ENCODE data around the gene SRGAP3. TPM values are rescaled to one million over a fixed set of nuclear protein-coding genes. Genes with fewer than 3 reads are reported as not detected.

The SRGAP3 gene
- total RNA-seq, 3 donors from 2014 or later, result 0.27 to 2.0 (median 0.42) TPM

GRCh38 chr3:9246189-9246588, 3.3 kb downstream of the SRGAP3 start:
- no peak overlapping the region for H3K4me3 Mint-ChIP-seq
- peaks cover 3% of the 10 kb centered on the region for H3K27me3 Mint-ChIP-seq (ENCODE audit: low read depth)
- H3K9me3 Mint-ChIP-seq, result no peaks in the 10 kb centered on the region
- no peak for DNase-seq
- ATAC-seq, result no peak
- H3K36me3 Mint-ChIP-seq (ENCODE audit: insufficient read depth), result no peaks in the 10 kb centered on the region
- peaks cover 21% of the 10 kb centered on the region for H3K4me1 Mint-ChIP-seq (ENCODE audit: low read depth)

DNA sequence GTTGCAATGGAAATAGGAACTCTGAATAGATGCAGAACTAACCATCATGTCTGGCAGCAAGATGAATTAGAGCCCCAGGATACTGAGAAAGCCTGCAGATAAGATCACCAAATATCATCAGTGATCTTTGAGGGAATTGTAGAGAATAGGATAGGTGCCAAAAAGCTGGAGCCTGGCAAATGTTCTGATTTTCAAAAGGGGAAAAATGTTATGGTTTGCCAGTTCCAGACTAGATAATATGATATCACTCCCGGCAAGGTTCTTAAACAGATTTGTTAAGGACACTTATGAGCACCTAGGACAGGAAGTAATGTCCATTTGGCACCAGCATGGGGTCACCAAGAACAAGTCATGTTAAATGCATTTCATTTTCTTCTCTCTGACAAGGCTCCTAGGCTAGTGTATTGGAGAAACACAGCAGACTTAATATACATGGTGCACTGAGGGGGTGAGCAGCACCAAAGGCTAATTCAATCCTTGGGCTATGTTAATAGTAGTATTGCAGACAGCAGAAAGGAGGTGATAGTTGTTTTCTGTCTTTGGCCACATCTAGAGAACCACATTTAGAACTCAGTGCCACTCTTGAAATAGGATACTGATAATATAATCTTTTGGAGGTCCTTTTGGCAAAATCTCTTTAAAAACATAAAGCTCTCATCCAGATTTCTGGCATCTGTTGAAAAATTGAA, 4.8 kb downstream of the SRGAP3 start:
- H3K4me1 Mint-ChIP-seq (ENCODE audit: low read depth), result peaks cover 18% of the 10 kb centered on the region
- no peaks in the 10 kb centered on the region for H3K9me3 Mint-ChIP-seq
- DNase-seq (no peak), ATAC-seq (no peak)
- no peak overlapping the region for H3K4me3 Mint-ChIP-seq
- H3K36me3 Mint-ChIP-seq (ENCODE audit: insufficient read depth), result no peaks in the 10 kb centered on the region
- no peaks in the 10 kb centered on the region for H3K27me3 Mint-ChIP-seq (ENCODE audit: low read depth)

- H3K27me3 Mint-ChIP-seq (ENCODE audit: low read depth), result no peaks in the 10 kb centered on the region
- no peaks in the 10 kb centered on the region for H3K36me3 Mint-ChIP-seq (ENCODE audit: insufficient read depth)
- no peaks in the 10 kb centered on the region for H3K4me1 Mint-ChIP-seq (ENCODE audit: low read depth)
- H3K9me3 Mint-ChIP-seq, result no peaks in the 10 kb centered on the region
- no peak for DNase-seq
- H3K4me3 Mint-ChIP-seq, result no peak overlapping the region
- no peak for ATAC-seq
These were observed 7.5 kb downstream of the SRGAP3 start for GRCh38 chr3:9241956-9242355.

DNA sequence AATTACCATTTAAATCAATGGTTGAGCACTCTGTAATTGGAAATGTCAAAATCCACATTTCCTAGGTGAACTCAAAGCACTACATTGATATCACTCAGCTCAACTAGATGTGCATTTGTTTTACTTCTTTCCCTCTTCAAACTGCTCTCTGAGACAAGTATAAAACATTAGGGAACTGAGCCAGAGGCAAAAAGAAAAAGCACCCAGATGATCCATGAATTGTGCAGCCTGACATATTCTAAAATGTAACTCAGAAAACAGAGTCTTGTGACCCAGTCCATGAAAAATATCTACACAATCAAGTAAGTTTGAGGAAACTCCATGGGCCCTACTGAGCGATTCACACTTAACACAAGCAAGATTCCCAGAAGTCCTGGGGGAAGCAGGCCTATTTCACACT, 9.8 kb downstream of the SRGAP3 start:
- no peaks in the 10 kb centered on the region for H3K9me3 Mint-ChIP-seq
- no peak overlapping the region for H3K4me3 Mint-ChIP-seq
- DNase-seq, result no peak
- H3K36me3 Mint-ChIP-seq (ENCODE audit: insufficient read depth), result no peaks in the 10 kb centered on the region
- no peaks in the 10 kb centered on the region for H3K4me1 Mint-ChIP-seq (ENCODE audit: low read depth)
- ATAC-seq, result no peak
- no peaks in the 10 kb centered on the region for H3K27me3 Mint-ChIP-seq (ENCODE audit: low read depth)

GRCh38 chr3:9238721-9239295, 10.6 kb downstream of the SRGAP3 start:
- H3K36me3 Mint-ChIP-seq (ENCODE audit: insufficient read depth), result no peaks in the 10 kb centered on the region
- DNase-seq, result no peak
- no peaks in the 10 kb centered on the region for H3K4me1 Mint-ChIP-seq (ENCODE audit: low read depth)
- H3K9me3 Mint-ChIP-seq, result no peaks in the 10 kb centered on the region
- H3K27me3 Mint-ChIP-seq (ENCODE audit: low read depth), result no peaks in the 10 kb centered on the region
- no peak overlapping the region for H3K4me3 Mint-ChIP-seq
- ATAC-seq, result no peak

DNA sequence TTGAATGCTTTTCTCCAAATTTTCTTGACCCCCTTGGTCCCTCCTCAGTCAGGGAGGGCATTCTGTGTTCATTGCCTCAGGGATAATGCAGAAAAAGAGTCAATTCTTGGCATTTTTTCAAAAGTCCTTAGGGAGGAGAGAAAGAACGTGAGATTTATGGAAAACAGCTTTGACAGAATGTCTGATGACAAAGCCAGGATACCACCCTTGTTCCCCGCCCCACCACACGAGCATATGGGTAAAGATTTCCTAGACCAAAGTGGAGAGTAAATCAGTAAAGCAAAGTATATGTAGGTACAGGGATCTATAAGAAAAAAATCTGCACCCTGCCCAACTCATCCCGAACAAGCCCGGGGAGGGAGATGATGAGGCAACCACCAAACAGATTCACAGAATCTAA, 11.2 kb downstream of the SRGAP3 start:
- no peak overlapping the region for H3K4me3 Mint-ChIP-seq
- H3K36me3 Mint-ChIP-seq (ENCODE audit: insufficient read depth), result no peaks in the 10 kb centered on the region
- ATAC-seq (no peak), DNase-seq (no peak)
- no peaks in the 10 kb centered on the region for H3K9me3 Mint-ChIP-seq
- H3K4me1 Mint-ChIP-seq (ENCODE audit: low read depth), result no peaks in the 10 kb centered on the region
- no peaks in the 10 kb centered on the region for H3K27me3 Mint-ChIP-seq (ENCODE audit: low read depth)

- Mint-ChIP-seq H3K4me3 (no peak overlapping the region), H3K36me3 (ENCODE audit: insufficient read depth) (no peaks in the 10 kb centered on the region), H3K27me3 (ENCODE audit: low read depth) (no peaks in the 10 kb centered on the region), H3K4me1 (ENCODE audit: low read depth) (no peaks in the 10 kb centered on the region), H3K9me3 (no peaks in the 10 kb centered on the region)
- DNase-seq, result no peak
- no peak for ATAC-seq
These were observed 15.4 kb downstream of the SRGAP3 start for GRCh38 chr3:9233814-9234600.

DNA sequence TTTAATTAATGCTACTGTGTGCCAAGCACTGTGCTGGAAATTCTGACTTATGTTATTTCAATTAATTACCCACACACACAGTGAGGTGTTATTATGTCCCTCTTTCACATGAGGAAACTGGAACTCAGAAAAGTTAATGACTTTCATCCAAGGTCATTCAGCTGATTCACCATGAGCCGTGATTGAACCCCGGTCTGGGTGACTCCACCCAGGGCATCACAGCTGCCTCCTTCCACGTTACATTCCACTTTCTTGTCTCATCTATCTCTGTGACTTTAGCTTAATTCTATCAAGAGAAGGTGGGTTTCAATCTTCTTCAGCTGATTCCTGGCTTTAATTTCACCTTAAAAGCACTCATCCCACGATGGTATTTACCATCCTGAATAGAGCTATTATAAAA, 16.3 kb downstream of the SRGAP3 start:
- H3K4me1 Mint-ChIP-seq (ENCODE audit: low read depth), result no peaks in the 10 kb centered on the region
- no peaks in the 10 kb centered on the region for H3K27me3 Mint-ChIP-seq (ENCODE audit: low read depth)
- no peak overlapping the region for H3K4me3 Mint-ChIP-seq
- H3K36me3 Mint-ChIP-seq (ENCODE audit: insufficient read depth), result no peaks in the 10 kb centered on the region
- no peaks in the 10 kb centered on the region for H3K9me3 Mint-ChIP-seq
- ATAC-seq (no peak), DNase-seq (no peak)

- H3K4me3 Mint-ChIP-seq, result no peak overlapping the region
- no peaks in the 10 kb centered on the region for H3K36me3 Mint-ChIP-seq (ENCODE audit: insufficient read depth)
- H3K9me3 Mint-ChIP-seq, result no peaks in the 10 kb centered on the region
- no peak for ATAC-seq
- no peak for DNase-seq
- no peaks in the 10 kb centered on the region for H3K27me3 Mint-ChIP-seq (ENCODE audit: low read depth)
- H3K4me1 Mint-ChIP-seq (ENCODE audit: low read depth), result no peaks in the 10 kb centered on the region
These were observed 17.5 kb downstream of the SRGAP3 start for GRCh38 chr3:9231937-9232336.

- ATAC-seq (no peak), DNase-seq (no peak)
- Mint-ChIP-seq H3K27me3 (ENCODE audit: low read depth) (no peaks in the 10 kb centered on the region), H3K4me3 (no peak overlapping the region), H3K4me1 (ENCODE audit: low read depth) (no peaks in the 10 kb centered on the region), H3K36me3 (ENCODE audit: insufficient read depth) (no peaks in the 10 kb centered on the region), H3K9me3 (no peaks in the 10 kb centered on the region)
These were observed 18.0 kb downstream of the SRGAP3 start for GRCh38 chr3:9231471-9231870.

GRCh38 chr3:9231006-9231405, 18.4 kb downstream of the SRGAP3 start:
- Mint-ChIP-seq H3K4me1 (ENCODE audit: low read depth) (no peaks in the 10 kb centered on the region), H3K9me3 (no peaks in the 10 kb centered on the region), H3K27me3 (ENCODE audit: low read depth) (no peaks in the 10 kb centered on the region), H3K4me3 (no peak overlapping the region), H3K36me3 (ENCODE audit: insufficient read depth) (no peaks in the 10 kb centered on the region)
- ATAC-seq, result no peak
- no peak for DNase-seq

DNA sequence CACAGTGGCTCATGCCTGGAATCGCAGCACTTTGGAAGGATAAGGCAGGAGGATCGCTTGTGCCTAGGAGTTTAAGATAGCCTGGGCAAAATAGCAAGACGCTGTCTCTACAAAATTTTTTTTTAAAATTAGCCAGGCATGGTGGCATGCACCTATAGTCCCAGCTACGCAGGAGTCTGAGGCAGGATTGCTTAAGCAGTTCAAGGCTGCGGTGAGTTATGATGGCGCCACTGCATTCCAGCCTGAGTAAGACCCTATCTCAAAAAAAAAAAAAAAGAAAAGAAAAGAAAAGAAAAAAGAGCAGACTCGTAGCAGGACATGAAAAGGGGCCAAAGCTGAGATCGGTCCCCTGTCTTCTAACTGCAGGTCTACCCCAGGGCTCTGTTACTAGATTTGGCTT, 18.9 kb downstream of the SRGAP3 start:
- Mint-ChIP-seq H3K4me3 (no peak overlapping the region), H3K4me1 (ENCODE audit: low read depth) (no peaks in the 10 kb centered on the region), H3K36me3 (ENCODE audit: insufficient read depth) (no peaks in the 10 kb centered on the region), H3K9me3 (no peaks in the 10 kb centered on the region), H3K27me3 (ENCODE audit: low read depth) (no peaks in the 10 kb centered on the region)
- ATAC-seq (no peak), DNase-seq (no peak)

DNA sequence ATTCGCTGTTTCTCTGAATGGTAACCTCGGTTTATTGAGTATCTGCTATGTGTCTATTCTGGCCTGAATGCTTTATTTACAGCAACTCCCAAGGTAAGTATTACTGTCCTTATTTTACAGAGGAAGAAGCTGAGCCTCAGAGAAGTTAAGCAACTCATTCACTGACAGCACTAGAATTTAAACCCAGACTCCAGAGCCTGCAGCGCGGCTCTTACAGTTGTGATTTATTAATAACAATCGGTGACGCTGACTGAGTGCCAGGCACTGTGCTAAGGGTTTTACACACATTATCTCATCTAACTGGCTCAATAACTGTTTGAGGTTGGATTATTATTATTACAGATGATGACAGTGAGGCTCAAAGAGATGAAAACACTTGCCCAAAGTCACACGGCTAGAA, 19.6 kb downstream of the SRGAP3 start:
- Mint-ChIP-seq H3K36me3 (ENCODE audit: insufficient read depth) (no peaks in the 10 kb centered on the region), H3K4me3 (no peak overlapping the region), H3K9me3 (no peaks in the 10 kb centered on the region), H3K4me1 (ENCODE audit: low read depth) (no peaks in the 10 kb centered on the region), H3K27me3 (ENCODE audit: low read depth) (no peaks in the 10 kb centered on the region)
- DNase-seq (no peak), ATAC-seq (no peak)

GRCh38 chr3:9229325-9229724, 20.1 kb downstream of the SRGAP3 start:
- ATAC-seq (no peak), DNase-seq (no peak)
- no peak overlapping the region for H3K4me3 Mint-ChIP-seq
- H3K36me3 Mint-ChIP-seq (ENCODE audit: insufficient read depth), result no peaks in the 10 kb centered on the region
- H3K4me1 Mint-ChIP-seq (ENCODE audit: low read depth), result no peaks in the 10 kb centered on the region
- no peaks in the 10 kb centered on the region for H3K27me3 Mint-ChIP-seq (ENCODE audit: low read depth)
- H3K9me3 Mint-ChIP-seq, result no peaks in the 10 kb centered on the region

GRCh38 chr3:9226326-9226725, 23.1 kb downstream of the SRGAP3 start:
- H3K36me3 Mint-ChIP-seq (ENCODE audit: insufficient read depth), result no peaks in the 10 kb centered on the region
- H3K27me3 Mint-ChIP-seq (ENCODE audit: low read depth), result no peaks in the 10 kb centered on the region
- ATAC-seq (no peak), DNase-seq (no peak)
- H3K9me3 Mint-ChIP-seq, result no peaks in the 10 kb centered on the region
- H3K4me1 Mint-ChIP-seq (ENCODE audit: low read depth), result no peaks in the 10 kb centered on the region
- no peak overlapping the region for H3K4me3 Mint-ChIP-seq

Data from activated T-cell treated with anti-CD3 and anti-CD28 coated beads, Interleukin-2, amount 50 U/mL, for 4 hours (primary cell).